DMS 273 (cell line): ENCODE results near the gene MSI1.

Experiments
- DNase-seq: peaks from one replicate; lab custom pipeline; 2025; ENCODE audit not compliant: unreplicated experiment; lab: John Stamatoyannopoulos, UW

The MSI1 gene

DNA sequence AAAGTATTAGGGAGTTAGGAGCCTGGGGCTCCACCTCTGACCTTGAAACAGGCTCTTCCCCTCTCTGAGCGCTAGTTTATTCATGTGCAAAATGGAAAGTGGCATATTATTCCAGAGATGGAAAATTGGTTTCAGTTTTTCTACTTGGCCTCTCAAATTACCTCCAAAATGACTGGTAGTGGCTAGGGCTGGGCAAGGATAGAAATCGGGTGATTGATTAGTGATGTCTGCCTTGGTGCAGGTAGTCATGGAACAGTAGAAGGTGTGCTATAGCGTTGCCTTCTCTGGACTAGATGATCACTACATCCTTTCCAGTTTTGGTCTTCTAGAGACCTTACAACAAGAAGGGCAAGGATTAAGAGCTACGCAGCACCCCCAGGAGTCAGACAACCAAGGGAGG is 8.6 kb upstream of the MSI1 start:
- DNase-seq = no peak

DNA sequence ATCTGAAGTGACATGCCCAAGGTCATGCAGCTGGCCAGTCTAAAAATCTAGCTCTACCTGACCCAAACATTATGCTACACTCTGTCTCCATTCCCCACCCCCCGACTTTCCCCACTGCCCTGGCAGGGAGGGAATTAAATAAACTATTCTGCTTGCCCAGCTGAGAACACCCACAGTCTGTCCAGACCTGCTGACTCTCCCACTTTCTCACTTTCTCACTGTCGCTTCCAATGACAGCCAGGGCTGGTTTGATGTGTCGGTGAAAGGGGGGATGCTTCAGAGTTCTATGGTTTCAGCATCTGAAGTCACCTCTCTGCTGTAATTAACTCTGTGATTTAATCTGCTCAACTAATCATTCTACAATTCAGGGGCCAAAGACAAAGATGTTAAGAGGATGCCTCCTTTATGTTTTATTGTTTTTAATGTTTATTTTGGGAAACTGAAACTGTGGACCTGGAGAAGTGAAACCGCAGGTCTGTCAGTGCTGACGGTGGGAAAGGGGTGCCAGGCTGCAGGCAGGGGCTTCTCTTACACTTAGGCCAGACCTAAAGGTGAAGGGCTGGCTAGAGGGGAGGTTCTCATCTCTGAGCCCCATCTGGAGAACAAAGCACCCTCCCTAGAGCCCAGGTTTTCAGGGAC is 8.1 kb upstream of the MSI1 start:
- no peak for DNase-seq

- no peak for DNase-seq
These were observed 7.5 kb upstream of the MSI1 start for GRCh38 chr12:120376416-120376815.

- no peak for DNase-seq
These were observed 7.0 kb upstream of the MSI1 start for GRCh38 chr12:120376009-120376408.

DNA sequence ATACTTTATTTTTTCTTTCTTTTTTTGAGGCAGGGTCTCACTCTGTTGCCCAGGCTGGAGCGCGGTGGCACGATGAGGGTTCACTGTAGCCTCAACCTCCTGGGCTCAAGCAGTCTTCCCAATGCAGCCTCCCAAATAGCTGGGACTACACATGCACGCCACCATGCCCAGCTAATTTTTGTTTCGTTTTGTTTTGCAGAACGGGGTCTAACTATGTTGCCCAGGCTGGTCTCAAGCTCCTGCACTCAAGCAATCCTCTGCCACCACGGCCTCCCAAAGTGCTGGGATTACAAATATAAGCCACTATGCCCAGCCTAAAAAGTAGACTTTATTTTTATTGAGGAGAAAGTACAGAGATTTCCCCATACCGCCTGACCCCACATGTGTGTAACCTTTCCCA is 4.7 kb upstream of the MSI1 start:
- no peak for DNase-seq

DNA sequence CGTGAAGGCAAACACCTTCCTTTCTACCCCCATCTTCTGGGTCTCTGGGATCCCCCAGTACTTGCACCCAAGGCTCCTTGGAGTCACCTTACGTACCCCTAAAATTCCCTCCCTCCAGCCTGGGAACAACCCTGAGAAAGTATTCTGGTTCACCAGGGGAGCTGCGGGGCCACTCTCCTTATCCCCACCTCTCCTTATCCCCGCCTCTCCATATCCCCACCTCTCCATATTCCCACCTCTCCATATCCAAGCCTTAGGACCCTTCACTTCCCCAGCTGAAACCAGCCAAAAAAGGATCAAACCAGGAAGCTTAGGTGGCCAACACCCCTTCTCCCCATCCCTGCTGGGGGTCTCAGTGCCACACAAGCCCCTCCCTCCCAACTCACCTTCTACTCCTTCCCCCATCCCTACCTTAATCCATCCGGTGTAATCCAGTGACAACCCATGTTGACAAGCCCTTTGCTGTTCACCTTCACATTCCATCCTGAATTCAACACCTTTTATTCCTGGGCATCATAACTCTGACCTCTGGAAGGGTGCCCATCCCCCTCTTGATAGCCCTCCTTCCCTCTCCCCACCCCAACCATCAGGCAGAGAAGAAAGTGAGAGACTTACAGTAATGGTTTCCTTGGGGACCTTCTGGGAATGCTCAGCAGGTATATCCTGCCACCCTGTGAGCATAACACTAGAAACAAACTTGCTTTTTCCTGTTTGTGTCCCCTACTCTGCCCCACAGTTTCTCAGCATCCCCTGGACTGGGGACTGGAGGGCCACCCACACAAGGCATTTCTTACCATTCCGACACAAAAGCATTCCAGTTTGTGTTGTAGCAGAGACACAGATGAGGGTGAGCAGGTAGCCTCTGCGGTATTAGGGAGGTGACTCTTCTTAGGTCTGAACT is 1.6 kb upstream of the MSI1 start:
- no peak for DNase-seq

- DNase-seq = peak; percentile 21
These were observed 809 bp upstream of the MSI1 start for GRCh38 chr12:120369603-120370342.

- DNase-seq = peak; percentile 76
These were observed 808 bp downstream of the MSI1 start for GRCh38 chr12:120367924-120368788.

DNA sequence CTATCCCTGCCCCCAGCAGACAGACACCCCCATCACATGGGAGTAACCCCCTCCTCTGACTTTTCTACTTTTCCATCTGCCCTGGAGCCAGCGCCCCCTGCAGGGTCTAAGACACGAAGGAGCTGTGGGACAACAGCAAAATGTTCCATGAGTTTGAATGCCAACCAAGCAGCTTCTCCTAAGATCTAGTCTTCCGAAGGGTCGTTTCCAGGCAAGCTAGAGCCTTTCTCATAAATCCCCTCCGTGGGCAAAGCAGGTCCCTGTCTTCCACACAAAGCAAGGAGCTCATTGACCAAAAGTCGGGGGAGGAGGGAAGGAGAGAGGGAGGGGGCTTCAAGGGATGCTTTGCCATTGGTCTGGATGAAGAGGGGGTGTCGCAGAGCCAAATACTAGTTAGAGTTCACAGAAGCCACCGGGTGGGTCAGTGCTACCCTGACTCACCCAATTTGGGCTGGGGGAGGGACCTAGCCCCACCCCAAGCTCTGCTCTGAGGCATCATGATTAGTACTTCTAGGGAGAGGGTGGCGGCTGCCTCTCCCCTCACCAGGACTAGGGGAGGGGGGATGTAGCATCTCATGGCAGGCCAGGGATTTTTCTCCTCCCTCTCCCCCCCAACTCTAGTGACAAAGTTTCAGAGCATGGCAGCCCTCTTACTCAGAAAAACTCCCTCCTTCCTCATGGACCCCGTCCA is 1.6 kb downstream of the MSI1 start:
- DNase-seq = peak; percentile 67

- no peak for DNase-seq
These were observed 2.1 kb downstream of the MSI1 start for GRCh38 chr12:120366845-120367232.

DNA sequence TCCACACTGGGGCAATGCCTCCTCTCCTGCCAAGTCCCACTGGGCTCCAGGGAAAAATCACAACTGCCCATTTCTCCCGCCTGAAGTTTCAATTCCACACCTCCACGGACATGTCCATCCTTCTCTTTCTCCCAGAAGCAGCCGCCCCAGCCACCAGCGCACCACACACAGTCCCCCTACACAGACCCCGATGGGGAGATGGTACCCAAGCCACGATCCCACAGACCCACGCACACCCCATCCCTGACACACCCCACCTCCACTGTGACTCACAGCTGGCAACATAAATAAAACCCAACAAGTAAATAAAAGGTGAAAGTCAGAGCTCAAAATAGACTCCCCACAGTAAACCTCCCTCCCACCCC is 2.6 kb downstream of the MSI1 start:
- DNase-seq = no peak

DNA sequence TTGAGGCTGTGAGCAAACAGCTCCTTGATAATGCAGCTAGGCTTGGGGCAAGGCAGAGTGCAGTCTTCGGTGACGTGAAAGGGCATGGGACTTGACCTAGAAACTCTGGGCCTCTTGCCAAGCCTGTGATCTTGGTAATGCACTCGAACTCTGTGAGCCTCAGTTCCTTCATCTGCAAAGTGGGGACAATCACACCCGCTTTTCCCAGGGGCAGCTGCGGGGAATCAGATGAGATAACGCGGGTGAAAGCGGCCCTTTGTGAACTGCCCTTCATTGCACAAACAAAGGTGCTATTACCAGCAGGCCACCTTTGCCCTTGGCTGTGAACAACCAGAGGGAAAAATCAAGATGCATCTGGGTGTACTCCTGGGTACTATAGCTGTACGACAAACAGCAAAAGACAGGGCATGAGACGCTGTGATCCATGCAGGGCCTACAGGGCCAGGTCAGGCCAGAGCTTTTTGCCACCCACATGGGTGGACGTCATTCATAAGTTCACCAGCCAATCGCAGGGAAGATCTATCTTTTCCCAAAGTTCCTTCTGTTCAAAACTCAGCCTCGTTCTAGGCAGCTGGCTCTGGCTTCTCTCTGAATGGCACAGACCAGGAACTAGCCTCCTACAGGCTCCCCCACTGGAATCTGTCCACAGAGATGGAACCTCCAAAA is 3.2 kb downstream of the MSI1 start:
- no peak for DNase-seq

DNA sequence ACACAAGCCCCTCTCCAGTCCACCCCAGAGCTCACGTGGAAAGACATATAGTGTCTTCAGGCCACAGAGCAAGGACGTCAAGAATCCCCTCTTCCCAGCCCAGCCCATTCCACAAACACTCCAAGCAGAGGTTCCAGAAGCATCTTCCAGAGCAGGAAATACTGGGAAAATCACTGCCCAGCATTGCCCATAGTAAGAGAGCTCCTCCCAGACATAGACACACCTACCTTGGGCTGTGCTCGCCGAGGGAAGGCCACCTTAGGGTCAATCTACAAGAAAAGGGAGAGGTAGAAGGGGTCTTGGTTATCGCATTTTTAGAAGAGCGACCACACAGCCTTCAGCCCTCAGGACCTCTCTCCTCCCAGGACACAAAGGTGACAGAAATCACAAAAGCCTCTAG is 4.5 kb downstream of the MSI1 start:
- no peak for DNase-seq

DNA sequence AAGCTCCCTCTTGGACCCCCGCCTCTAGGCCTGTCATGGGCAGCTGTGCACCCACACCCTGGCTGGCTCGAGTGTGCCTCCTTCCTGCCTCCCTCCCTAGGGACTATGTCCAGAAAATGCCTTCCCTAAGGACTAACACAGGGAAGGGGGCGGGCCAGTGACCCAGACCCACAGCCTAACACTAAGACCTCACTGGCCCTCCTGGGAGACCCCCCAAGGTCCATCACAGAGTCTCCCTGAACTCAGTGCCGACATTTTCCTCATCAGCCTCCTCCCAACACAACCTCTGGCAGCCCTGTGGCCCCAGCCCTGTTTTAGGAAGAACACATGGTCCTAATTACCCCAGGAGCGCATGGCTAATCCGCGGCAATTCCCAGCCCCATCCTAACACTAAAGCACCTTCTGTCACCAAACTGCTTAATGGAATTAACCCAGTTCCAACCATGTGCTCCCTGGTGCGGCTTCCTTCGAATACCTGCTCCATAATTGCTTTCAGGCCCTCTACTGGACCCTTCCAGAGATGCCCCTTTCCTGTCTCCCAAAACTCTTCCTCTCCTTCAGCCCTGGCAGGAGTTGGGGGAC is 5.6 kb downstream of the MSI1 start:
- DNase-seq = peak; percentile 92

GRCh38 chr12:120362516-120363273 is 6.3 kb downstream of the MSI1 start:
- peak; percentile 78 for DNase-seq

GRCh38 chr12:120361506-120362208 is 7.3 kb downstream of the MSI1 start:
- peak; percentile 39 for DNase-seq

- DNase-seq = no peak
These were observed 9.8 kb downstream of the MSI1 start for GRCh38 chr12:120359128-120359527.
